PC-9 (cell line): ENCODE results near the gene ERCC1. TPM values are rescaled to one million over a fixed set of nuclear protein-coding genes. Genes with fewer than 3 reads are reported as not detected.

Source experiments
- BruUV-seq: library from RNA; stranded (reverse); fragments of 400-500 nt; replicated peaks from 2 replicates; lab custom pipeline; 2021; lab: Mats Ljungman, UMichigan
- CTCF ChIA-PET: fragments of 300-600 bp; sonication (Branson Sonifier 250); formaldehyde crosslinking; loops from one replicate; lab custom pipeline; 2022; ENCODE audit warnings: antibody characterized with exemption; lab: Charles Lee
- POLR2A ChIA-PET: fragments of 300-600 bp; sonication (Branson Sonifier 250); formaldehyde crosslinking; loops from one replicate; lab custom pipeline; 2022; ENCODE audit warnings: antibody characterized with exemption; ENCODE audit not compliant: unreplicated experiment; lab: Charles Lee
- DNase-seq, 2 experiments: peaks; one replicate each; pipeline versions ENCODE4 v3.0.0 to v3.0.0-alpha.2; 2015 to 2022; ENCODE audit warnings: mixed read lengths in 1 of 2
- H2AFZ ChIP-seq: fragments of 200-600 bp; sonication (generic); 2 replicates; pipeline ENCODE4 v1.8.1; 2017; ENCODE audit warnings: antibody characterized with exemption
- H3F3A ChIP-seq: fragments of 200-600 bp; sonication (generic); 2 replicates; pipeline ENCODE4 v1.8.1; 2017; ENCODE audit warnings: antibody characterized with exemption, mild to moderate bottlenecking, low read depth; ENCODE audit not compliant: insufficient read depth
- H3K27ac ChIP-seq: fragments of 200-600 bp; sonication (generic); 2 replicates; pipeline ENCODE4 v1.6.1; 2016; ENCODE audit warnings: mixed run types
- H3K27me3 ChIP-seq: fragments of 200-600 bp; sonication (generic); 2 replicates; pipeline ENCODE4 v1.6.1; 2016; ENCODE audit warnings: low read depth, mixed run types; ENCODE audit not compliant: insufficient read depth
- H3K36me3 ChIP-seq: fragments of 200-600 bp; sonication (generic); 2 replicates; pipeline ENCODE4 v1.6.1; 2016; ENCODE audit warnings: low read depth, mixed run types
- H3K4me1 ChIP-seq: fragments of 200-600 bp; sonication (generic); replicated peaks from 2 replicates; pipeline ENCODE4 v1.6.1; 2016; ENCODE audit warnings: mixed run types; ENCODE audit not compliant: insufficient read depth
- H3K4me2 ChIP-seq: fragments of 200-600 bp; sonication (generic); 2 replicates; pipeline ENCODE4 v1.6.1; 2017; ENCODE audit warnings: mixed run types
- H3K4me3 ChIP-seq: fragments of 200-600 bp; sonication (generic); 2 replicates; pipeline ENCODE4 v1.6.1; 2016; ENCODE audit warnings: mixed run types
- H3K79me2 ChIP-seq: fragments of 200-600 bp; sonication (generic); 2 replicates; pipeline ENCODE4 v1.6.1; 2017; ENCODE audit warnings: low read depth, mixed run types
- H3K9me2 ChIP-seq: fragments of 200-600 bp; sonication (generic); 2 replicates; pipeline ENCODE4 v1.8.1; 2017; ENCODE audit warnings: mild to moderate bottlenecking; ENCODE audit not compliant: insufficient read depth
- H3K9me3 ChIP-seq: fragments of 200-600 bp; sonication (generic); 2 replicates; pipeline ENCODE4 v1.8.1; 2016; ENCODE audit warnings: low read depth; ENCODE audit not compliant: insufficient read depth
- H4K20me1 ChIP-seq: fragments of 200-600 bp; sonication (generic); 2 replicates; pipeline ENCODE4 v1.8.1; 2017; ENCODE audit not compliant: insufficient read depth
- CTCF ChIP-seq: fragments of 200-600 bp; sonication (generic); conservative IDR thresholded peaks from 2 replicates; pipeline ENCODE4 v1.6.1; 2017; ENCODE audit warnings: mixed run types, antibody characterized with exemption, mild to moderate bottlenecking, moderate library complexity
- EZH2 ChIP-seq: fragments of 200-600 bp; sonication (generic); IDR thresholded peaks from 2 replicates; pipeline ENCODE4 v1.8.0; 2017; ENCODE audit warnings: antibody characterized with exemption, low read depth
- intact Hi-C: fragments of 100-400 bp; cut with micrococcal nuclease; formaldehyde crosslinking; loops from one replicate; pipeline ENCODE4 v1.10.0; 2022; ENCODE audit not compliant: unreplicated experiment
- total RNA-seq: library from RNA; stranded (reverse); gene quantifications from 2 replicates; pipeline ENCODE4 v1.2.3, GENCODE V29; 2021

Gene ERCC1
- total RNA-seq, 1 experiment from 2014 or later, result 102 TPM

- intact Hi-C loops, result no loop called here
- POLR2A ChIA-PET, result interaction anchor here (0.7 kb wide), 1 partner anchor 250 kb away, joined by 3 read pairs; no protein-coding TSS in a partner anchor
- peaks cover 31% of the 10 kb centered on the region for H3K4me1 ChIP-seq
Observed at GRCh38 chr19:45428384-45429231, 4.9 kb upstream of the ERCC1 start.

DNA sequence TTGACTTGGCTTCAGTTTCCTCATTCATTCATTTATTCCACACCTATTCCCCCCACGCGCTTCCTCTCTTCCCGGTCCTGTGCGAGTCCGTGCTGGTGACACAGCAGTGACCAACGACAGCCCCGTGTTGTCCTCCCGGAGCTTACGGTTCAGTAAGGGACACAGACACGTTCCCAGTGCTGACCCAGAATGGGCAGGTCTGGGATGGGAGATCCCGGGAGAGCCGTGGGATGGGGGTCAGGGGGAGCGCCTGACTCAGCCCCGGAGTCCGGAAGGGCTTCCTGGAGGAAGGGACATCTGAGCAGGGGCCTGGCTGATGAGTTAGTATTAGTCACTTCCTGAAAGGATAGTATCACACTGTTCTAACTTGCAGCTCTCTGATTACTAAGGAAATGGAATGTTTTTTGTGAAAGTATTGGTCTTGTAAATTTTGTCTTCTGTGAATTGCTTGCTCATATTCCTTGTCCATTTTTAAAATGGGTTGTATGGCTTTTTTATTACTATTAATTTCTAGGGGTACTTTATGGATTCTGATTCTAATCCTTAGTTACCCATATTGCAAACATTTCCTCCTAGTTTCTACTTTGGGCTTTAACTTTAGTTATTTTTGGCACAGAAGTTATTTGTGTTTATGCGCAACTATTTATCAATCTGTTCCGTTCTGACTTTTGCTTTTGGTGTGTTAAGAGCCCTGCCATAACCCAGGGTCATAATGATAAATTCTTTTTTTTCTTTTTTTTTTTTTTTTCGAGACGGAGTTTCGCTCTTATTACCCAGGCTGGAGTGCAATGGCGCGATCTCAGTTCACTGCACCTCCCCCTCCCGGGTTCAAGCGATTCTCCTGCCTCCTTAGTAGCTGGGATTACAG, 708 bp upstream of the ERCC1 start:
- H3K4me1 ChIP-seq, result peaks cover 43% of the 10 kb centered on the region
- H3K4me3 ChIP-seq, result peak overlapping the region; percentile 77
- BruUV-seq, result no TSS peak
- no peaks in the 10 kb centered on the region for H3K9me2 ChIP-seq
- H3K36me3 ChIP-seq, result peaks cover 5% of the 10 kb centered on the region; the same call in 1 of the 2 replicates
- no peaks in the 10 kb centered on the region for H3K9me3 ChIP-seq
- peak; percentile 81 to 99 for DNase-seq
- H3K79me2 ChIP-seq, result peaks cover 24% of the 10 kb centered on the region
- CTCF ChIA-PET, result no interaction called here
- H3K27me3 ChIP-seq, result no peaks in the 10 kb centered on the region
- POLR2A ChIA-PET, result interaction anchor here (0.7 kb wide), 2 partner anchors 21 to 213 kb away, joined by 4 to 8 read pairs; no protein-coding TSS in a partner anchor
- peak overlapping the region; percentile 99 for H3K27ac ChIP-seq
- H3K4me2 ChIP-seq, result peak overlapping the region; percentile 92
- peaks cover 54% of the 10 kb centered on the region for H3F3A ChIP-seq
- no peaks in the 10 kb centered on the region for H4K20me1 ChIP-seq
- intact Hi-C loops, result loop anchor here (5.0 kb wide), 1 partner anchor 343 kb away; the partner anchor contains the start of gene SIX5
- TF ChIP-seq CTCF (no peak), EZH2 (no peak)
- peak overlapping the region; percentile 66 for H2AFZ ChIP-seq

More at GRCh38 chr19:45428384-45429231, 4.9 kb upstream of the ERCC1 start:
- peaks cover 64% of the 10 kb centered on the region for H3F3A ChIP-seq
- peak overlapping the region; percentile 93 for H2AFZ ChIP-seq
- H3K27me3 ChIP-seq, result no peaks in the 10 kb centered on the region
- H3K36me3 ChIP-seq, result no peaks in the 10 kb centered on the region
- no peaks in the 10 kb centered on the region for H3K79me2 ChIP-seq
- H3K4me2 ChIP-seq, result peak overlapping the region; percentile 93
- CTCF ChIA-PET, result interaction anchor here (0.5 to 1.1 kb wide), 5 partner anchors 11 to 279 kb away, joined by 4 to 11 read pairs (median 6); no protein-coding TSS in a partner anchor
- no TSS peak for BruUV-seq
- TF ChIP-seq EZH2 (no peak), CTCF (no peak; the same call in 1 of the 2 replicates)
- H4K20me1 ChIP-seq, result no peaks in the 10 kb centered on the region
- no peak for DNase-seq
- H3K9me3 ChIP-seq, result no peaks in the 10 kb centered on the region
- no peaks in the 10 kb centered on the region for H3K9me2 ChIP-seq
- H3K27ac ChIP-seq, result no peak overlapping the region
- H3K4me3 ChIP-seq, result peak overlapping the region; percentile 84
